ENCODE results near the gene TTLL11. TPM values are rescaled to one million over a fixed set of nuclear protein-coding genes. Genes with fewer than 3 reads are reported as not detected.

TTLL11 gene
- total and polyA plus RNA-seq, 2 experiments from 2014 or later: 0.57 to 1.4 TPM

DNA sequence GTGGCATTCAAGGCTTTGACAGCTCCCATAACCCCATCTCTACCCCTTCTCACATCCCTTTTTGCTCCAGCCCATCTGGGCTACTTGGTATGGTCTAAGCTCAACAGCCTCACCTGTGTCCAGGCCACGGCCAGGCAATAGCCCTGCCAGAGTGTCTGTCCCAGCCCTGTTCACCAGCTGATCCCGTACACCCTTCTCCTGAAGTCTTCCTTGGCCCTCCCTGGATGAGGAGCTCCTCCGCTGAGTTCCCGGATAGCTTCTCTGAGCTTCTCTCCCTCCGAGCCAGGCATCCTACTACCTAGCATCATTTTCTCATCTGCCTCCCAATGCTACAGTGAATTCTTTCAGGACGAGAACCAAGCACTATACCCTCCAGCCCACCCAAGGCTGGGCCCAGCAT, 233.5 kb downstream of the TTLL11 start:
- no peaks in the 10 kb centered on the region for H3K27me3 ChIP-seq (ENCODE audit: insufficient read depth)
- no peak overlapping the region for H3K27ac Mint-ChIP-seq
- TF ChIP-seq, protein P1, sequence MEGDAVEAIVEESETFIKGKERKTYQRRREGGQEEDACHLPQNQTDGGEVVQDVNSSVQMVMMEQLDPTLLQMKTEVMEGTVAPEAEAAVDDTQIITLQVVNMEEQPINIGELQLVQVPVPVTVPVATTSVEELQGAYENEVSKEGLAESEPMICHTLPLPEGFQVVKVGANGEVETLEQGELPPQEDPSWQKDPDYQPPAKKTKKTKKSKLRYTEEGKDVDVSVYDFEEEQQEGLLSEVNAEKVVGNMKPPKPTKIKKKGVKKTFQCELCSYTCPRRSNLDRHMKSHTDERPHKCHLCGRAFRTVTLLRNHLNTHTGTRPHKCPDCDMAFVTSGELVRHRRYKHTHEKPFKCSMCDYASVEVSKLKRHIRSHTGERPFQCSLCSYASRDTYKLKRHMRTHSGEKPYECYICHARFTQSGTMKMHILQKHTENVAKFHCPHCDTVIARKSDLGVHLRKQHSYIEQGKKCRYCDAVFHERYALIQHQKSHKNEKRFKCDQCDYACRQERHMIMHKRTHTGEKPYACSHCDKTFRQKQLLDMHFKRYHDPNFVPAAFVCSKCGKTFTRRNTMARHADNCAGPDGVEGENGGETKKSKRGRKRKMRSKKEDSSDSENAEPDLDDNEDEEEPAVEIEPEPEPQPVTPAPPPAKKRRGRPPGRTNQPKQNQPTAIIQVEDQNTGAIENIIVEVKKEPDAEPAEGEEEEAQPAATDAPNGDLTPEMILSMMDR (conservative IDR thresholded peaks at IDR 0.05; ENCODE audit: low read depth in 2 of 2): no peak
- no peak for TF ChIP-seq CREB1 (CRISPR knock-in tag; IDR thresholded peaks at IDR 0.05; ENCODE audit: low read depth)
- no peak for TF ChIP-seq ZNF331 (CRISPR knock-in tag; IDR thresholded peaks at IDR 0.05; ENCODE audit: low read depth)
- no peak for TF ChIP-seq EZH2 (IDR thresholded peaks at IDR 0.05; ENCODE audit: low read depth, unreplicated experiment)
- TF ChIP-seq, protein P2, sequence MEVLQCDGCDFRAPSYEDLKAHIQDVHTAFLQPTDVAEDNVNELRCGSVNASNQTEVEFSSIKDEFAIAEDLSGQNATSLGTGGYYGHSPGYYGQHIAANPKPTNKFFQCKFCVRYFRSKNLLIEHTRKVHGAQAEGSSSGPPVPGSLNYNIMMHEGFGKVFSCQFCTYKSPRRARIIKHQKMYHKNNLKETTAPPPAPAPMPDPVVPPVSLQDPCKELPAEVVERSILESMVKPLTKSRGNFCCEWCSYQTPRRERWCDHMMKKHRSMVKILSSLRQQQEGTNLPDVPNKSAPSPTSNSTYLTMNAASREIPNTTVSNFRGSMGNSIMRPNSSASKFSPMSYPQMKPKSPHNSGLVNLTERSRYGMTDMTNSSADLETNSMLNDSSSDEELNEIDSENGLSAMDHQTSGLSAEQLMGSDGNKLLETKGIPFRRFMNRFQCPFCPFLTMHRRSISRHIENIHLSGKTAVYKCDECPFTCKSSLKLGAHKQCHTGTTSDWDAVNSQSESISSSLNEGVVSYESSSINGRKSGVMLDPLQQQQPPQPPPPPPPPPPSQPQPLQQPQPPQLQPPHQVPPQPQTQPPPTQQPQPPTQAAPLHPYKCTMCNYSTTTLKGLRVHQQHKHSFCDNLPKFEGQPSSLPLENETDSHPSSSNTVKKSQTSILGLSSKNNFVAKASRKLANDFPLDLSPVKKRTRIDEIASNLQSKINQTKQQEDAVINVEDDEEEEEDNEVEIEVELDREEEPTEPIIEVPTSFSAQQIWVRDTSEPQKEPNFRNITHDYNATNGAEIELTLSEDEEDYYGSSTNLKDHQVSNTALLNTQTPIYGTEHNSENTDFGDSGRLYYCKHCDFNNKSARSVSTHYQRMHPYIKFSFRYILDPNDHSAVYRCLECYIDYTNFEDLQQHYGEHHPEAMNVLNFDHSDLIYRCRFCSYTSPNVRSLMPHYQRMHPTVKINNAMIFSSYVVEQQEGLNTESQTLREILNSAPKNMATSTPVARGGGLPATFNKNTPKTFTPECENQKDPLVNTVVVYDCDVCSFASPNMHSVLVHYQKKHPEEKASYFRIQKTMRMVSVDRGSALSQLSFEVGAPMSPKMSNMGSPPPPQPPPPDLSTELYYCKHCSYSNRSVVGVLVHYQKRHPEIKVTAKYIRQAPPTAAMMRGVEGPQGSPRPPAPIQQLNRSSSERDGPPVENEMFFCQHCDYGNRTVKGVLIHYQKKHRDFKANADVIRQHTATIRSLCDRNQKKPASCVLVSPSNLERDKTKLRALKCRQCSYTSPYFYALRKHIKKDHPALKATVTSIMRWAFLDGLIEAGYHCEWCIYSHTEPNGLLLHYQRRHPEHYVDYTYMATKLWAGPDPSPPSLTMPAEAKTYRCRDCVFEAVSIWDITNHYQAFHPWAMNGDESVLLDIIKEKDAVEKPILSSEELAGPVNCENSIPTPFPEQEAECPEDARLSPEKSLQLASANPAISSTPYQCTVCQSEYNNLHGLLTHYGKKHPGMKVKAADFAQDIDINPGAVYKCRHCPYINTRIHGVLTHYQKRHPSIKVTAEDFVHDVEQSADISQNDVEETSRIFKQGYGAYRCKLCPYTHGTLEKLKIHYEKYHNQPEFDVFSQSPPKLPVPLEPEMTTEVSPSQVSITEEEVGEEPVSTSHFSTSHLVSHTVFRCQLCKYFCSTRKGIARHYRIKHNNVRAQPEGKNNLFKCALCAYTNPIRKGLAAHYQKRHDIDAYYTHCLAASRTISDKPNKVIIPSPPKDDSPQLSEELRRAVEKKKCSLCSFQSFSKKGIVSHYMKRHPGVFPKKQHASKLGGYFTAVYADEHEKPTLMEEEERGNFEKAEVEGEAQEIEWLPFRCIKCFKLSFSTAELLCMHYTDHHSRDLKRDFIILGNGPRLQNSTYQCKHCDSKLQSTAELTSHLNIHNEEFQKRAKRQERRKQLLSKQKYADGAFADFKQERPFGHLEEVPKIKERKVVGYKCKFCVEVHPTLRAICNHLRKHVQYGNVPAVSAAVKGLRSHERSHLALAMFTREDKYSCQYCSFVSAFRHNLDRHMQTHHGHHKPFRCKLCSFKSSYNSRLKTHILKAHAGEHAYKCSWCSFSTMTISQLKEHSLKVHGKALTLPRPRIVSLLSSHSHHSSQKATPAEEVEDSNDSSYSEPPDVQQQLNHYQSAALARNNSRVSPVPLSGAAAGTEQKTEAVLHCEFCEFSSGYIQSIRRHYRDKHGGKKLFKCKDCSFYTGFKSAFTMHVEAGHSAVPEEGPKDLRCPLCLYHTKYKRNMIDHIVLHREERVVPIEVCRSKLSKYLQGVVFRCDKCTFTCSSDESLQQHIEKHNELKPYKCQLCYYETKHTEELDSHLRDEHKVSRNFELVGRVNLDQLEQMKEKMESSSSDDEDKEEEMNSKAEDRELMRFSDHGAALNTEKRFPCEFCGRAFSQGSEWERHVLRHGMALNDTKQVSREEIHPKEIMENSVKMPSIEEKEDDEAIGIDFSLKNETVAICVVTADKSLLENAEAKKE (CRISPR knock-in tag; IDR thresholded peaks at IDR 0.05): no peak
- H2AFZ ChIP-seq: no peak overlapping the region
- no peak overlapping the region for H3K4me3 ChIP-seq
- H3K4me1 ChIP-seq (ENCODE audit: insufficient read depth): peaks cover 10% of the 10 kb centered on the region
- H3K36me3 Mint-ChIP-seq (ENCODE audit: low read depth): no peaks in the 10 kb centered on the region
- peaks cover 7% of the 10 kb centered on the region for H3K27me3 Mint-ChIP-seq (ENCODE audit: insufficient read depth, low read depth, poor library complexity)
- H3F3A ChIP-seq (replicated peaks; ENCODE audit: low read depth): no peaks in the 10 kb centered on the region
- H3K79me2 ChIP-seq (replicated peaks; ENCODE audit: insufficient read depth): no peaks in the 10 kb centered on the region
- H3K4me3 Mint-ChIP-seq: no peak overlapping the region
- DNase-seq (ENCODE audit: low spot score) (no peak), ATAC-seq (no peak)
- H3K9me2 ChIP-seq (ENCODE audit: insufficient read depth): no peaks in the 10 kb centered on the region
- H3K27ac ChIP-seq (ENCODE audit: low read depth): no peak overlapping the region
- H3K36me3 ChIP-seq (ENCODE audit: insufficient read depth): no peaks in the 10 kb centered on the region
- H3K9me3 Mint-ChIP-seq: no peaks in the 10 kb centered on the region
- H4K20me1 ChIP-seq (replicated peaks; ENCODE audit: insufficient read depth): 0 out of 2 replicates have a peak, but pooled peaks cover 3% of the 10 kb centered on the region
- H3K4me2 ChIP-seq: no peak overlapping the region
- peaks cover 44% of the 10 kb centered on the region for H3K4me1 Mint-ChIP-seq
